Measurements from ENCODE around the gene EBF3.

The EBF3 gene

GRCh38 chr10:129909080-129909479 lies 55.0 kb downstream of the EBF3 start:
- H3K4me3 ChIP-seq (ENCODE audit: low read depth, low read length): no peak overlapping the region
- TF ChIP-seq CTCF (IDR thresholded peaks at IDR 0.05; ENCODE audit: borderline replicate concordance, insufficient read depth, low read depth, low read length): no peak

- H3K4me3 ChIP-seq (ENCODE audit: low read depth, low read length): no peak overlapping the region
- TF ChIP-seq CTCF (IDR thresholded peaks at IDR 0.05; ENCODE audit: borderline replicate concordance, insufficient read depth, low read depth, low read length): no peak
Observed at GRCh38 chr10:129908406-129908805, 55.7 kb downstream of the EBF3 start.

- no peak for TF ChIP-seq CTCF (IDR thresholded peaks at IDR 0.05; ENCODE audit: borderline replicate concordance, insufficient read depth, low read depth, low read length)
- H3K4me3 ChIP-seq (ENCODE audit: low read depth, low read length): no peak overlapping the region
Observed at GRCh38 chr10:129905553-129905952, 58.5 kb downstream of the EBF3 start.

GRCh38 chr10:129904323-129904722 lies 59.8 kb downstream of the EBF3 start:
- no peak overlapping the region for H3K4me3 ChIP-seq (ENCODE audit: low read depth, low read length)
- TF ChIP-seq CTCF (IDR thresholded peaks at IDR 0.05; ENCODE audit: borderline replicate concordance, insufficient read depth, low read depth, low read length): no peak

- TF ChIP-seq CTCF (IDR thresholded peaks at IDR 0.05; ENCODE audit: borderline replicate concordance, insufficient read depth, low read depth, low read length): no peak
- no peak overlapping the region for H3K4me3 ChIP-seq (ENCODE audit: low read depth, low read length)
Observed at GRCh38 chr10:129901389-129902006, 62.6 kb downstream of the EBF3 start.

- no peak overlapping the region for H3K4me3 ChIP-seq (ENCODE audit: low read depth, low read length)
- no peak for TF ChIP-seq CTCF (IDR thresholded peaks at IDR 0.05; ENCODE audit: borderline replicate concordance, insufficient read depth, low read depth, low read length)
Observed at GRCh38 chr10:129900825-129901224, 63.2 kb downstream of the EBF3 start.

- no peak for TF ChIP-seq CTCF (IDR thresholded peaks at IDR 0.05; ENCODE audit: borderline replicate concordance, insufficient read depth, low read depth, low read length)
- H3K4me3 ChIP-seq (ENCODE audit: low read depth, low read length): no peak overlapping the region
Observed at GRCh38 chr10:129899276-129900130, 64.6 kb downstream of the EBF3 start.

Measured in GM12875 (cell line).